Activated CD8-positive, alpha-beta memory T cell treated with anti-CD3 and anti-CD28 coated beads for 48 hours (primary cell): ENCODE results near the gene RNF121.

Experiments
- DNase-seq, 3 experiments: peaks; one replicate each; pipeline ENCODE4 v3.0.0-alpha.2; 2020; ENCODE audit warnings: low read depth in 2 of 3, low spot score in 2 of 3

The RNF121 gene

DNA sequence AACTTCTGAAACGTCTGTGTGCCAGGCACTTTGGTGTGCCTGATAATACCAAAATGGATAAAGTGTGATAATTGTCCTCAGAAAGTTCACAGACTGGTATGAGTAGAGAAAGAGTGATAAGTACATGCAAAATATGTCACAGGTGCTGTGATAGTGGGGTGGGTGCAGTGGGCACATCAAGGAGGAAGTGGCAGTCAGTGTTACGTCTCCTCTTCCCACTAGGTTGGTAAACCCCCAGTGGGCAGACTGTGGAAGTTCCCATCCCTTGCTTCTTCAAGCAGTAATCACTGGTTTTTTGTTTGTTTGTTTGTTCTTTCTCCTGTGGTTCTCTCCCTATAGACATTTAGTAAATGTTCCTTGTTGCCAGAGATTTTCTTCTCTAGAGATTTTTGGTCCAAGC is 5.4 kb downstream of the RNF121 start:
- DNase-seq, result no peak

DNA sequence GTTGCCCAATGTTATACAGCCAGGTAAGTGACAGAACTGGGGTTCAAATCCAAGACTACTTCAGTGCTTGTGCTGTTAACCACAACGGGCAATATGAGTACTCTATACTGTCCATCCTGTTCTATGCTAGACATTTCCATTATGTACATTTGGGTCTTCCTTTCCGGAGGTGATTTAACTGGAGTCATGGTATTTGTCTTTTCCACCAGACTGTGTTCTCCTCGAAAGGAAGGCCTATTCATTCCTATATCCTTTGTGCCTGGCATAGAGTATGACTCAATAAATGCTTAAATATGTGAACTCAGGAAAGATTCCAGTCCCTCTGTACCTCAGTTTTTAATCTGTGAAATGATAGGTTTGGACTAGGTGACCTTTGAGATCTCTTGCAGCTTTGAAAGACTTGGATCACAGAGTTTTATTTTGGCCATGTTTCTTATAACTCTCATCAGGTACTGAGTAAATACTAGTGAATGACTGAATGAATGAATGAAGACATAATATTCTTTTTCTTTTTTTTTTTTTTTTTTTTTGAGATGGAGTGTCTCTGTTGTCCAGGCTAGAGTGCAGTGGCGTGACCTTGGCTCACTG is 6.6 kb downstream of the RNF121 start:
- DNase-seq, result no peak

- DNase-seq, result no peak
These were observed 8.0 kb downstream of the RNF121 start for GRCh38 chr11:71936825-71937224.

DNA sequence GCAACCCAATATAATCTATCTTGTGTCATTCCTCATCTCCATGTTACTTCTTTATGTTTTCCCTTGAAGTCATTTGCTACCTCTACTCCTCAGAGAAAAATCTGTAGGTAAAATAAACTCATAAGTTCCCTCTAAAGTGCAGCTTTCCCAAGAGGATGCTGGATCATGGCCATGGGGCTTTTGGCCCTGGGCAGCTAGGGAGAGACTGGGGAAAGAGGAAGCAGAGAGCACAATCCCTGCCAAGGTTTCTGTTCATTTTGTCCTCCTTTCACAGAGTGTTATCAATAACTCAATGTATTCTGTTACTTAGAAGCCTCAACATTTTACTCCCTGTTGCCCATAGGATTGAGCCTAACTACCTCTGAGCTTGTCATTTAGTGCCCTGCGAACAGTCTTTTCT is 9.0 kb downstream of the RNF121 start:
- no peak for DNase-seq

- DNase-seq, result no peak
These were observed 11.8 kb downstream of the RNF121 start for GRCh38 chr11:71940561-71941219.

- DNase-seq, result no peak
These were observed 17.3 kb downstream of the RNF121 start for GRCh38 chr11:71946144-71946571.

- no peak for DNase-seq
These were observed 18.7 kb downstream of the RNF121 start for GRCh38 chr11:71947498-71947897.

DNA sequence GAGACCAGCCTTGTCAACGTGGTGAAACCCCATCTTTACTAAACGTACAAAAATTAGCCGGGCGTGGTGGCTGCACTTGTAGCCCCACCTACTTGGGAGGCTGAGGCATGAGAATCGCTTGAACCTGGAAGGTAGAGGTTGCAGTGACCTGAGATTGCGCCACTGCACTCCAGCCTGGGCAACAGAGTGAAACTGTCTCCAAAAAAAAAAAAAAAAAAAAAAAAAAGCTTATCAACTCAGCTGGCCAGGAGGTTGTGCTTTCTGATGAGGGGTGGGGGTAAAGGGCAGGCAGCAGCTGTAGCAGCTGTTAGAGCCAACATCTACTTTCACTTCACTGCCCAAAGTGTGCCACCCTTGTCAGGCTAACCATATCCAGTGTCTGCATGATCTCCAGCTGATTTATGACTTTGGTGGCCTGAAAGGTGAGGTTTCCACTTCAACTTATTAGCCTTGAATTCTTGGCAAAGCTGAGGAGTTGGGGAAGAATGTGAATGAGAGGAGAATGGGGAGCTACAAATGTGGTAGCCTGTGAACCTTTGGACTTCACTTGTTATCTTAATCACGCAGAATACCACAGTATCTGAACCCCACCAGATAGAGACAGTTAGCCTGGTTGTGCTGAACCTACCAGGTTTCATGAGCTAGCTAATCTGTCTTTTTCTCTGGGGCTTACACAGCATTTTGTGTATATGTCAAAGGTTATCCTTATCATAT is 19.6 kb downstream of the RNF121 start:
- DNase-seq, result no peak

DNA sequence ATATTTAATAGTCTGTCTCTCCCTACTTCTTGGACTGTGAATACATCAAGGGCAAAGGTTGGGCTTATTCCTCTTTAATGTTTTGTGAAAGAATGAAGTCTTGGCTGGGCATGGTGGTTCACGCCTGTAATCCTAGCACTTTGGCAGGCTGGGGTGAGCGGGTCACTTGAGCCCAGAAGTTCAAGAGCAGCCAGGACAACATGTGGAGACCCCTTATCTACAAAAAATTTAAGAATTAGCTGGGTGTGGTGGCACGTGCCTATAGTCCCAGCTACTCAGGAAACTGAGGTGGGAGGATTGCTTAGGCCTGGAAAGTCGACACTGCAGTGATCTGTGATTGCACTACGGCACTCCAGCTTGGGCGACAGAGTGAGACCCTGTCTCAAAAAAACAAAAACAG is 20.2 kb downstream of the RNF121 start:
- no peak for DNase-seq

- no peak for DNase-seq
These were observed 23.0 kb downstream of the RNF121 start for GRCh38 chr11:71951741-71952310.

DNA sequence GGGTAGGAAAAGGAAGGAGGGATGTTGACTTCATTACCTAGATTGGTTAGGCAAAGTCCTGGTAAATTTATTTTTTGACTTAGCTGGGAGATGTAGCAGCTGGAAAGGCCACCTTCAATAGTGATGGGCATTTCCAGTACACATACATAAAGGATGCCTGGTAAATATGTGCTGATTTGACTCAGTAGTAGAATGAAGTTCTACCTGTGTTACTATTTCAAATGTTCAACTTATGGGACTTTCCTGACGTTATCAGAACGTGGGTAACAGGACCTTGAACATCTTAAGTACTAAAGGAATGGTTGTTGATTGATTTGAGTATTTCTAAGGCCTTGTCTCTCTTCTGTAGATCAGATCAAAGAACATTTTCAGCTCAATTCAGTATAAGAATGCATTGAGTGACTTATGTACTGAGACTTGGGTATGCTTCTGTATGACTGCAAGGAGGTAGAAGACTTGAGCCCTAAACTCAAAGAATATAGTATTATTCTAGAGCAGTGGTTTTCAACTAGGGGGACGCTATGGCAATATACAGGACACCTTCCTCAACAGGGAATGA is 27.1 kb downstream of the RNF121 start:
- DNase-seq, result no peak

DNA sequence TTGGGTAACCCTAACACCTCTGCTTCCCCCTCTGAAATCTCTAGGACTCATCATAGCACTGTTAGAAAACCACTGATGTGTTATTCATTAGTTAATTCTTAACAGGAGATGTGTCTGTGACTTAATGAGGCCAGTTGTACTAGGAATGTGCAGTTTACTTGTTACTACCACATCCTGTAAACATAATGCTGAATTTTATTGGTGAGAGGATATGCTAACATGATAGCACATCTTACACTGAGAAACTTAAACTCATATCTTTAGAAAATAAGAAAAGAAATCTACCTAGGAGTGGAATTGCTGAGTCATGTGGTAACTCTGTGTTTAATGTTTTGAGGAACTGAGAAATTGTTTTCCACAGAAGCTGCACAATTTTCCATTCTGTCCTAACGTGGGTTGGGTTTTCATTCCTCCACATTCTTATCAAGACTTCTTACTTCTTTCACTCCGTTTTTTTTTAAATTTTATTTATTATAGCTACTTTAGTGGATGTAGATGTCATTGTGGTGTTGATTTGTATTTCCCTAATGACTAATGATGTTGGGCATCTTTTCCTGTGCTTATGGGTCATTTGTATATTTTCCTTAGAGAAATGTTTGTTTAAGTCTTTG is 33.7 kb downstream of the RNF121 start:
- no peak for DNase-seq

DNA sequence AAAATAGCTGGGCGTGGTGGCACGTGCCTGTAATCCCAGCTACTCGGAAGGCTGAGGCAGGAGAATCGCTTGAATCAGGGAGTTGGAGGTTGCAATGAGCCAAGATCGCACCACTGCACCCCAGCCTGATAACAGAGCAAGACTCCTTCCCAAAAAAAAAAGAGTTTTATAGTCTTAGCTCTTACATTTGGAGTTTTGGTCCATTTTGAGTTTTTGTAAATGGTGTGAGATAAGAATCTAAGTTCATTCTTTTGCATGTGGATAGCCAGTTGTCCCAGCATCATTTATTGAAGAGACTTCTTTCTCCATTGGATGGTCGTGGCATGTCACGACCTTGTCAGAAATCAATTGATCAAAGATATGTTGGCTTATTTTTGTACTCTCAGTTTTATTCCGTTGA is 34.6 kb downstream of the RNF121 start:
- DNase-seq, result no peak

GRCh38 chr11:71964641-71965040 is 35.8 kb downstream of the RNF121 start:
- DNase-seq, result no peak

DNA sequence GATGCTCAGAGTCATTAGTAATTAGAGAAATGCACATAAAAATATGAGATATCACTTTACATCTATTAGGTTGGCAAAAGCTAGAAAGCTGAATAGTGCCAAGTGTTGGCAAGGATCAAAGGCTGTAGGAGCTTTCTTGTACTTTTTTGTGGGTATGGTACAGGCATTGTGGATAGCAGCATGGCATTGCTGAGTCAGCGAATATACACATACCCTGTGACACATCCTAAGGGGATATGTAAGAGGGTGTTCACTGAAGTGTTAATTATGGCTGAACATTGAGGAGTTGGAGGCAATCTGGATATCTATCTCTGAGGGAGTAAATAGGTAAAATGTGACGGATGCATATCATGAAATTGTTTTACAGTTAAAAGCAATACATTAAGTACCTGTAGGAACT is 42.8 kb downstream of the RNF121 start:
- no peak for DNase-seq

- no peak for DNase-seq
These were observed 47.7 kb downstream of the RNF121 start for GRCh38 chr11:71976551-71976950.

GRCh38 chr11:71977090-71977489 is 48.2 kb downstream of the RNF121 start:
- DNase-seq, result no peak

DNA sequence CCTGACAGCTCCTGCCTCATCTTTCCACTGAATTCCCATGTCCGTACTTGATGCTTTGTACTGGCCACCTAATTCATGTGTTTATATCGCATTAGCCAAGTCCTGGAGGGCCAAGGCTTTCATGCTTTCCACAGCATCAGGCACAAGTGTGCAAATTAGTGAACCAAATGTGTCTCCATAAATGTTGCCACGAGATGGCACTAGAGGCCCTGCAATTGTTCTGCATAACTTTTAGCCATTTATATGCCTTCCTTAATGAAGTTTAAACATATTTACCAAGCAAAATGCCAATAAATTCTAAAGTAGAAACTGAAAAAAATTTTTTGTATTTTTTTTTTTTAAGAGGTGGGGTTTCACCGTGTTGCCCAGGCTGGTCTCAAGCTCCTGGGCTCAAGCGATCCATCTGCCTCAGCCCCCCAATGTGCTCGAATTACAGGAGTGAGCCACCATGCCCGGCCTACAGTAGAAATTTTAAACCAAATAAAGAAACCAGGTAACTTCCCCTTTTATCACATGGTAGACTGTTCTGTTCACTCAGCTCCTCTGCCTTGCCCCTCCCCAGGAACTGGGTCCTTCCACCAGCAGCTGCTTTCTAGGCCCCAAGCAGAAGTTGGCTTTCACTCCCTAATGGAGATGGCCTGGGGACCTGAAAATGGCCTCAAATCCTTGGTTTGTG is 49.0 kb downstream of the RNF121 start:
- DNase-seq, result no peak

GRCh38 chr11:71979094-71979493 is 50.2 kb downstream of the RNF121 start:
- DNase-seq, result no peak

DNA sequence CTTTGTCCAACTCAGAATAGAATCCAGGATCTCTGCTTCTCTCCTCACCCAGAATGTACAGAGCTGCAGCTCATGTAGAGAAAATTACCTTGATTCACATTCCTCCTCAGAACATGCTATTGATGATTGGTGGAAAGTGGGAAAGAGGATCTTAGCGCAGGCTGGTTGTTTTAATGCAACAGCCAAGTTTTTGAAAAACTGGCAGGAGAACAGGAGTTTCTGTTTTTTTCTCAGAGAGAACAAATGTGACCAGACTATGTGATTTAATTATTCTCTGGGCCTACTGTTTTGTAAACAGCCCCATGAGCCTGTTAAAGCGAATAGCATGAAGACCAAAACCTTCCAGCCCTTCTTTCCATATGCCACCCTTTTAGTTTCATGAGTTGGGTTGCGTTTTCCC is 50.8 kb downstream of the RNF121 start:
- no peak for DNase-seq

- no peak for DNase-seq
These were observed 57.3 kb downstream of the RNF121 start for GRCh38 chr11:71986131-71986530.
